Stimulated activated CD4-positive, alpha-beta T cell treated with anti-CD3 and anti-CD28 coated beads, TNF-alpha, amount 100 ng/mL, for 24 hours (primary cell): ENCODE data around the gene ITGB7.

Experiments used
- DNase-seq, 3 experiments: peaks; one replicate each; pipeline ENCODE4 v3.0.0-alpha.2; 2020; ENCODE audit warnings: low read depth in 3 of 3

The ITGB7 gene

DNA sequence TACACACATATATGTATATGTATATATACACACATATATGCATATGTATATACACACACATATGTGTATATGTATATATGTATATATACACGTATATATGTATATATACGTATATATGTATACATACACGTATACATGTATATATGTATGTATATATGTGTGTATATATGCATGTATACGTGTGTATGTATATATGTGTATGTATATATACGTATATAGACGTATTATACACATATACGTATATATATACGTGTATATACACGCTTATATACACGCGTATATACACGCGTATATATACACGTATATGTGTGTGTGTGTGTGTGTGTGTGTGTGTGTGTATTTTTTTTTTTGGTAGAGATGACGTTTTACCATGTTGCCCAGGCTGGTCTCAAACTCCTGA, 59.4 kb downstream of the ITGB7 start:
- DNase-seq: no peak

DNA sequence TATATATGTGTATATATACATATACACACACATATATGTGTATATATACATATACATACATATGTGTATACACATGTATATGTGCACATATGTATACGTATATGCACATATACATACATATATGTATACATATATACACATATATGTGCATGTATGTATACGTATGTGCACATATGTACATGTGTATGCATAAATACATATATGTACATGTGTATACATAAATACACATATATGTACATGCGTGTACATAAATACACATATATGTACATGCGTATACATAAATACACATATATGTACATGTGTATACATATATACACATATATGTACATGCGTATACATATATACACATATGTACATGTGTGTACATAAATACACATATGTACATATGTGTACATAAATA, 59.9 kb downstream of the ITGB7 start:
- DNase-seq: no peak

DNA sequence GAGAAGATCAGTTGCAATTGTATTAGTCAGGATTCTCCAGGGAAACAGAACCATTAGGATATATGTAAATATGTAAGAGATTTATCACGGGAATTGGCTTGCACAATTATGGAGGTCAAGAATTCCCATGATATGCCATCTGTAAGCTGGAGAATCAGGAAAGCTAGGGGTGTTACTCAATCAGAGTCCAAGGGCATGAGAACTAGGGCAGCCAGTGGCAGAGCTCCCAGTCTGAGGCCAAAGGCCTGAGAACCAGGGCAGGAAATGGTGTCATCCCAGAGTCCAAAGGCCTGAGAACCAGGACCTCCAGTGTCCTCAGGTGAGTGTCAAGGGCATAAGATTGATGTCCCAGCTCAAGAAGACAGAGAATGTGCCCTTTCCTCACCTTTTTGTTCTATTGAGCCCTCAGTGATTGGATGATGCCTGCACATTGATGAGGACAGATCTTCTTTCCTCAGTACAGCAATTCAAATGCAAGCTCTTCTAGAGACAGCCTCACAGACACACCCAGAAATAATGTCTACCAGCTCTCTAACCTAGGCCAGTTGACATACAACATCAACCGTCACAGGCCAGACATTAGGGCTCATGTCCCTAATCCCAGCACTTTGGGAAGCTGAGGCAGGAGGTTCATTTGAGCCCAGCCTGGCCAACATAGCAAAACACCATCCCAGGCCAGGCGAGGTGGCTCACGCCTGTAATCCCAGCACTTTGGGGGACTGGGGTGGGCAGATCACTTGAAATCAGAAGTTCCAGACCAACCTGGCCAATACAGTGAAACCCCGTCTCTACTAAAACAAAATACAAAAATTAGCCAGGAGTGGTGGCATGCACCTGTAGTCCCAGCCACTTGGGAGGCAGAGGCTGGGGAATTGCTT, 61.4 kb downstream of the ITGB7 start:
- DNase-seq: no peak

DNA sequence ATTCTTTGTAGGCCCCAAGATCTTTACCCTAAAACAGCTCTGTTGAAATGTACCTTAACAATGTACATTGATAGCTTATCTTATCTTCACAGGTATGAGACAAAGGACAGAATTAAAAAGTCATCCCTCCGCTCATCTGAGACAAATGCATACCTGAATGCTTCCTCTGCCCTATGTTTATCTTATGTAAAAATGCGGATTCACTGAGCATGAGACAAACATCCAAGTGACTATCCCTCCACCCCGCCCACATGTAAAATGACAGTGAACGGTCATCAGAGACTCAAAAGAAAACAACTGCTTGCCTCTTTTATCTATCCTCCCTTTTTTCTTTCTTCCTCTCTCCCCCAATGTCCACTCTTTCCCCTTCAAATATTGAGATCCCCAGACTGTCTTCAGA, 63.7 kb downstream of the ITGB7 start:
- DNase-seq: no peak
